Measurements from ENCODE around the gene F2RL3.

GRCh38 chr19:16922949-16923348 is 34.1 kb downstream of the F2RL3 start:
- TF ChIP-seq CTCF (IDR thresholded peaks at IDR 0.05) (no peak), POLR2A (IDR thresholded peaks at IDR 0.05) (no peak)
